ENCODE data around the gene SUMO2.

DNA sequence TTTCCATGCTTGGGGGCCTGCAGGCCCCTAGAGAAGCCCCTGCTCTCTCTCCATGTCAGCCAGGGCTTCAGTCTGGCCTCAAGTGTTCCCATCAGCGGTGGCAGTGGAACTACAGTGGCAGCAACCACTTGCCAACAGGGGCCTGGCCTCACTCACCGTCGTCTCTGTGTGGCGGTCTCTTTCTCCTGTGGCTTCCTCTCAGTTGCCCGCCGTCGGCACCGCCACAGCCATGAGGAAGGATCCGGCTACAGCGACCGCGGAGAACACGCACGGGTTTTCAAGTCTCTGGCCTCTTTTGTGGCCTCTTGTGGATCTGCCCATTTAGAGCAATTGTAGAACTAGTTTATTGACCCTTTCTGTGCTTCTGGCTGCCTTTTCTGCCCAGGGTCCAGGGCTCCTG is 64.5 kb downstream of the SUMO2 start:
- TF ChIP-seq, protein P1, sequence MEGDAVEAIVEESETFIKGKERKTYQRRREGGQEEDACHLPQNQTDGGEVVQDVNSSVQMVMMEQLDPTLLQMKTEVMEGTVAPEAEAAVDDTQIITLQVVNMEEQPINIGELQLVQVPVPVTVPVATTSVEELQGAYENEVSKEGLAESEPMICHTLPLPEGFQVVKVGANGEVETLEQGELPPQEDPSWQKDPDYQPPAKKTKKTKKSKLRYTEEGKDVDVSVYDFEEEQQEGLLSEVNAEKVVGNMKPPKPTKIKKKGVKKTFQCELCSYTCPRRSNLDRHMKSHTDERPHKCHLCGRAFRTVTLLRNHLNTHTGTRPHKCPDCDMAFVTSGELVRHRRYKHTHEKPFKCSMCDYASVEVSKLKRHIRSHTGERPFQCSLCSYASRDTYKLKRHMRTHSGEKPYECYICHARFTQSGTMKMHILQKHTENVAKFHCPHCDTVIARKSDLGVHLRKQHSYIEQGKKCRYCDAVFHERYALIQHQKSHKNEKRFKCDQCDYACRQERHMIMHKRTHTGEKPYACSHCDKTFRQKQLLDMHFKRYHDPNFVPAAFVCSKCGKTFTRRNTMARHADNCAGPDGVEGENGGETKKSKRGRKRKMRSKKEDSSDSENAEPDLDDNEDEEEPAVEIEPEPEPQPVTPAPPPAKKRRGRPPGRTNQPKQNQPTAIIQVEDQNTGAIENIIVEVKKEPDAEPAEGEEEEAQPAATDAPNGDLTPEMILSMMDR (CRISPR knock-in tag; IDR thresholded peaks at IDR 0.05), result no peak
- no peak for TF ChIP-seq MBNL3 (CRISPR knock-in tag; conservative IDR thresholded peaks at IDR 0.05)
- TF ChIP-seq ARNT (IDR thresholded peaks at IDR 0.05), result no peak
- TF ChIP-seq ESRRA (CRISPR knock-in tag; IDR thresholded peaks at IDR 0.05; ENCODE audit: low read depth), result no peak
- TF ChIP-seq, protein P2, sequence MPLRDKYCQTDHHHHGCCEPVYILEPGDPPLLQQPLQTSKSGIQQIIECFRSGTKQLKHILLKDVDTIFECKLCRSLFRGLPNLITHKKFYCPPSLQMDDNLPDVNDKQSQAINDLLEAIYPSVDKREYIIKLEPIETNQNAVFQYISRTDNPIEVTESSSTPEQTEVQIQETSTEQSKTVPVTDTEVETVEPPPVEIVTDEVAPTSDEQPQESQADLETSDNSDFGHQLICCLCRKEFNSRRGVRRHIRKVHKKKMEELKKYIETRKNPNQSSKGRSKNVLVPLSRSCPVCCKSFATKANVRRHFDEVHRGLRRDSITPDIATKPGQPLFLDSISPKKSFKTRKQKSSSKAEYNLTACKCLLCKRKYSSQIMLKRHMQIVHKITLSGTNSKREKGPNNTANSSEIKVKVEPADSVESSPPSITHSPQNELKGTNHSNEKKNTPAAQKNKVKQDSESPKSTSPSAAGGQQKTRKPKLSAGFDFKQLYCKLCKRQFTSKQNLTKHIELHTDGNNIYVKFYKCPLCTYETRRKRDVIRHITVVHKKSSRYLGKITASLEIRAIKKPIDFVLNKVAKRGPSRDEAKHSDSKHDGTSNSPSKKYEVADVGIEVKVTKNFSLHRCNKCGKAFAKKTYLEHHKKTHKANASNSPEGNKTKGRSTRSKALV (CRISPR knock-in tag; IDR thresholded peaks at IDR 0.05), result no peak
- TF ChIP-seq, protein P3, sequence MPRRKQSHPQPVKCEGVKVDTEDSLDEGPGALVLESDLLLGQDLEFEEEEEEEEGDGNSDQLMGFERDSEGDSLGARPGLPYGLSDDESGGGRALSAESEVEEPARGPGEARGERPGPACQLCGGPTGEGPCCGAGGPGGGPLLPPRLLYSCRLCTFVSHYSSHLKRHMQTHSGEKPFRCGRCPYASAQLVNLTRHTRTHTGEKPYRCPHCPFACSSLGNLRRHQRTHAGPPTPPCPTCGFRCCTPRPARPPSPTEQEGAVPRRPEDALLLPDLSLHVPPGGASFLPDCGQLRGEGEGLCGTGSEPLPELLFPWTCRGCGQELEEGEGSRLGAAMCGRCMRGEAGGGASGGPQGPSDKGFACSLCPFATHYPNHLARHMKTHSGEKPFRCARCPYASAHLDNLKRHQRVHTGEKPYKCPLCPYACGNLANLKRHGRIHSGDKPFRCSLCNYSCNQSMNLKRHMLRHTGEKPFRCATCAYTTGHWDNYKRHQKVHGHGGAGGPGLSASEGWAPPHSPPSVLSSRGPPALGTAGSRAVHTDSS (CRISPR knock-in tag; conservative IDR thresholded peaks at IDR 0.05), result no peak
- TF ChIP-seq RAD21 (CRISPR knock-in tag; IDR thresholded peaks at IDR 0.05), result no peak
- TF ChIP-seq, protein P4, sequence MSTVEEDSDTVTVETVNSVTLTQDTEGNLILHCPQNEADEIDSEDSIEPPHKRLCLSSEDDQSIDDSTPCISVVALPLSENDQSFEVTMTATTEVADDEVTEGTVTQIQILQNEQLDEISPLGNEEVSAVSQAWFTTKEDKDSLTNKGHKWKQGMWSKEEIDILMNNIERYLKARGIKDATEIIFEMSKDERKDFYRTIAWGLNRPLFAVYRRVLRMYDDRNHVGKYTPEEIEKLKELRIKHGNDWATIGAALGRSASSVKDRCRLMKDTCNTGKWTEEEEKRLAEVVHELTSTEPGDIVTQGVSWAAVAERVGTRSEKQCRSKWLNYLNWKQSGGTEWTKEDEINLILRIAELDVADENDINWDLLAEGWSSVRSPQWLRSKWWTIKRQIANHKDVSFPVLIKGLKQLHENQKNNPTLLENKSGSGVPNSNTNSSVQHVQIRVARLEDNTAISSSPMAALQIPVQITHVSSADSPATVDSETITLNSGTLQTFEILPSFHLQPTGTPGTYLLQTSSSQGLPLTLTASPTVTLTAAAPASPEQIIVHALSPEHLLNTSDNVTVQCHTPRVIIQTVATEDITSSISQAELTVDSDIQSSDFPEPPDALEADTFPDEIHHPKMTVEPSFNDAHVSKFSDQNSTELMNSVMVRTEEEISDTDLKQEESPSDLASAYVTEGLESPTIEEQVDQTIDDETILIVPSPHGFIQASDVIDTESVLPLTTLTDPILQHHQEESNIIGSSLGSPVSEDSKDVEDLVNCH (CRISPR knock-in tag; IDR thresholded peaks at IDR 0.05), result no peak
- TF ChIP-seq, protein P5, sequence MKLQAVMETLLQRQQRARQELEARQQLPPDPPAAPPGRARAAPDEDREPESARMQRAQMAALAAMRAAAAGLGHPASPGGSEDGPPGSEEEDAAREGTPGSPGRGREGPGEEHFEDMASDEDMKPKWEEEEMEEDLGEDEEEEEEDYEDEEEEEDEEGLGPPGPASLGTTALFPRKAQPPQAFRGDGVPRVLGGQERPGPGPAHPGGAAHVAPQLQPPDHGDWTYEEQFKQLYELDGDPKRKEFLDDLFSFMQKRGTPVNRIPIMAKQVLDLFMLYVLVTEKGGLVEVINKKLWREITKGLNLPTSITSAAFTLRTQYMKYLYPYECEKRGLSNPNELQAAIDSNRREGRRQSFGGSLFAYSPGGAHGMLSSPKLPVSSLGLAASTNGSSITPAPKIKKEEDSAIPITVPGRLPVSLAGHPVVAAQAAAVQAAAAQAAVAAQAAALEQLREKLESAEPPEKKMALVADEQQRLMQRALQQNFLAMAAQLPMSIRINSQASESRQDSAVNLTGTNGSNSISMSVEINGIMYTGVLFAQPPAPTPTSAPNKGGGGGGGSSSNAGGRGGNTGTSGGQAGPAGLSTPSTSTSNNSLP (IDR thresholded peaks at IDR 0.05; ENCODE audit: low read depth, low read length), result no peak
- no peak for TF ChIP-seq STAT5B (CRISPR knock-in tag; IDR thresholded peaks at IDR 0.05)

Data from HepG2 (cell line).